Endothelial cell (in vitro differentiated cells): ENCODE measurements around the gene NR1H2. TPM values are rescaled to one million over a fixed set of nuclear protein-coding genes. Genes with fewer than 3 reads are reported as not detected.
"Not testable (repeated sequence)": the region's sequence is repeated elsewhere in the genome, so short reads cannot be mapped to it uniquely, and the experiment has no call there.

Source experiments
- DNase-seq: peaks from one replicate; pipeline ENCODE4 v3.0.0; 2021; ENCODE audit warnings: low spot score
- H3K27ac Mint-ChIP-seq: one replicate; pipeline ENCODE4 v1.8.0; 2021; ENCODE audit warnings: mixed read lengths, inconsistent platforms; ENCODE audit not compliant: unreplicated experiment
- H3K27me3 Mint-ChIP-seq: one replicate; pipeline ENCODE4 v1.8.0; 2021; ENCODE audit warnings: mild to moderate bottlenecking, moderate library complexity, mixed read lengths, inconsistent platforms; ENCODE audit not compliant: unreplicated experiment
- H3K36me3 Mint-ChIP-seq: one replicate; pipeline ENCODE4 v1.8.0; 2021; ENCODE audit warnings: mild to moderate bottlenecking, low read depth, mixed read lengths, inconsistent platforms; ENCODE audit not compliant: unreplicated experiment
- H3K4me1 Mint-ChIP-seq: one replicate; pipeline ENCODE4 v1.8.0; 2021; ENCODE audit warnings: mild to moderate bottlenecking, mixed read lengths, inconsistent platforms; ENCODE audit not compliant: unreplicated experiment
- H3K4me3 Mint-ChIP-seq: one replicate; pipeline ENCODE4 v1.8.0; 2021; ENCODE audit warnings: mild to moderate bottlenecking, mixed read lengths, inconsistent platforms; ENCODE audit not compliant: unreplicated experiment
- H3K9me3 Mint-ChIP-seq: one replicate; pipeline ENCODE4 v1.8.0; 2021; ENCODE audit warnings: mixed read lengths, inconsistent platforms; ENCODE audit not compliant: unreplicated experiment
- total RNA-seq: library from RNA; stranded (reverse); fragmentation: NEBNext Ultra II Directional; extraction: Animal tissue kit (Norgen Biotek cat#: 25700); gene quantifications from one replicate; pipeline ENCODE4 v1.2.1, GENCODE V29; 2021; ENCODE audit not compliant: unreplicated experiment
- TF ChIP-seq, protein P1 (sequence below): fragments of 200-600 bp; sonication (generic); IDR thresholded peaks from one replicate; pipeline ENCODE4 v1.5.0; 2021; ENCODE audit warnings: antibody characterized with exemption; ENCODE audit not compliant: unreplicated experiment

NR1H2 gene
- total RNA-seq, 1 donor from 2014 or later = 21.6 TPM

DNA sequence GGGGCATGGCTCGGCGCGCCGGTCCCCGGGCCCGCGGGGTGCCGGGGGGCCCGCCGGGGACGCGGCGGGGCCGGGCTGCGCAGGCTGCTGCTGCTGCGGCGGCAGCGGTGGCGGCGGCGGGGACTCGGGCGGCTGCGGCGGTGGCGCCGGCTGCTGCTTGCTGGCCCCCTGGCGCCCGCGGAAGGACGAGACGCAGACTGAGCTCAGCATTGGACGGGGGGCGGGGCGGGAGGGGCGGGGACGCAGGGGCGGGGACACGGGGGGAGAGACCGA lies 47.4 kb upstream of the NR1H2 start:
- H3K4me1 Mint-ChIP-seq = no peaks in the 10 kb centered on the region
- H3K4me3 Mint-ChIP-seq = no peak overlapping the region
- peaks cover 44% of the 10 kb centered on the region for H3K9me3 Mint-ChIP-seq
- no peak for DNase-seq
- TF ChIP-seq, protein P1, sequence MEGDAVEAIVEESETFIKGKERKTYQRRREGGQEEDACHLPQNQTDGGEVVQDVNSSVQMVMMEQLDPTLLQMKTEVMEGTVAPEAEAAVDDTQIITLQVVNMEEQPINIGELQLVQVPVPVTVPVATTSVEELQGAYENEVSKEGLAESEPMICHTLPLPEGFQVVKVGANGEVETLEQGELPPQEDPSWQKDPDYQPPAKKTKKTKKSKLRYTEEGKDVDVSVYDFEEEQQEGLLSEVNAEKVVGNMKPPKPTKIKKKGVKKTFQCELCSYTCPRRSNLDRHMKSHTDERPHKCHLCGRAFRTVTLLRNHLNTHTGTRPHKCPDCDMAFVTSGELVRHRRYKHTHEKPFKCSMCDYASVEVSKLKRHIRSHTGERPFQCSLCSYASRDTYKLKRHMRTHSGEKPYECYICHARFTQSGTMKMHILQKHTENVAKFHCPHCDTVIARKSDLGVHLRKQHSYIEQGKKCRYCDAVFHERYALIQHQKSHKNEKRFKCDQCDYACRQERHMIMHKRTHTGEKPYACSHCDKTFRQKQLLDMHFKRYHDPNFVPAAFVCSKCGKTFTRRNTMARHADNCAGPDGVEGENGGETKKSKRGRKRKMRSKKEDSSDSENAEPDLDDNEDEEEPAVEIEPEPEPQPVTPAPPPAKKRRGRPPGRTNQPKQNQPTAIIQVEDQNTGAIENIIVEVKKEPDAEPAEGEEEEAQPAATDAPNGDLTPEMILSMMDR = no peak
- peaks cover 40% of the 10 kb centered on the region for H3K36me3 Mint-ChIP-seq
- H3K27ac Mint-ChIP-seq = no peak overlapping the region
- peaks cover 38% of the 10 kb centered on the region for H3K27me3 Mint-ChIP-seq

DNA sequence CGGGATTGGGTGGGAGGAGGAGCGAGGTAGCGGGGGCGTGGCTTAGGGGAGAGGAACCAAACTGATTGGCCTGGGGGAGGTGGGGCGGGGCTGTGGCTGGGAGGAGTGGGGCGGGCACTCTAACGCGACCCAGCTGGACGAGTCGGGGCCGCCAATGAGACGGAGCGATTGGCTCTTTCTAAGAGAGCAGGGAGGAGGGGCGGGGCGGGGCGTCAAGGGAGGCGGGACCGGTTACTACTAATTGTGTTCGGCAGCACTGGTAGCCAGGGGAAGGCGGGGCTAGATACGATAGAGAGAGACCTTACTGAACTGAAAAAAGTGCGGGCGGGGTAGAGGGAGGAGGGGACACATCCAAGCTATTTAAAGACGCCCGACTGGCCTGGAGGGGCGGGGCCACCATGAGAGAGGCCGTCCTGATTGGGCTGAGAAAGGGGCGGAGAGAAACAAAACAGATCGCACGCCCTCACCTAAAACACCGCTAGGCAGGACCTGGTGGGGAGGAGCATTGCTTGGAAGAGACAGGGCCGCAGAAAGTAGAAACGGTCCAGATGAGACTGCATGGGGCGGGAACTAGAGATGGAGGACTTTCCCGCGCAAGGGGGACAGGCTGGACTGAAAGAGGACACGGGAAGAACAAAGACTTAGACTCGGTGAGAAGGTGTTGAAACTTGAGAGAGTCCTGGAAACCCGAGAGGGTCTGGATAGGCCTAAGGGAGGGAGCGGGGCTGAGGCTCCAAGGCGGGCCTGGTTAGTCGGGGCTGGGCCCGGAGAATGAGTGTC lies 46.9 kb upstream of the NR1H2 start, which contains the start of gene KCNC3:
KCNC3 (minus strand) TSS at position 232 of the 780 bp plus-strand sequence. CDS start 295 bp downstream, outside the sequence.
- no peaks in the 10 kb centered on the region for H3K4me1 Mint-ChIP-seq
- H3K9me3 Mint-ChIP-seq = peaks cover 40% of the 10 kb centered on the region
- H3K27me3 Mint-ChIP-seq = peaks cover 38% of the 10 kb centered on the region
- peak within 1 kb of the TSS; percentile 39 for H3K4me3 Mint-ChIP-seq
- no peak for DNase-seq
- TF ChIP-seq, protein P1 = no peak
- no peak within 1 kb of the TSS for H3K27ac Mint-ChIP-seq
- peaks cover 36% of the 10 kb centered on the region for H3K36me3 Mint-ChIP-seq

DNA sequence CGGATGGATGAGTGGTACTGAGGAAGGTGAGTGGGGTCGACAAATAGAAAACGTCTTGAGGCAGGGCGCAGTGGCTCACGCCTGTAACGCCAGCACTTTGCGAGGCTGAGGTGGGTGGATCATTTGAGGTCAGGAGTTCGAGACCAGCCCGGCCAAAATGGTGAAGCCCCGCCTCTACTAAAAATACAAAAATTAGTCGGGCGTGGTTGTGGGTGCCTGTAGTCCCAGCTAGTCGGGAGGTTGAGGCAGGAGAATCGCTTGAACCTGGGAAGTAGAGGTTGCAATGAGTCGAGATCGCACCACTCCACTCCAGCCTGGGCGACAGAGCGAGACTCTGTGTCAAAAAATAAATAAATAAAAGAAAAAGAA lies 46.3 kb upstream of the NR1H2 start:
- not testable (repeated sequence) for H3K27ac Mint-ChIP-seq, DNase-seq, H3K4me1 Mint-ChIP-seq
- H3K36me3 Mint-ChIP-seq = peaks cover 31% of the 10 kb centered on the region
- peaks cover 34% of the 10 kb centered on the region for H3K9me3 Mint-ChIP-seq
- peak overlapping the region; percentile 39 for H3K4me3 Mint-ChIP-seq
- H3K27me3 Mint-ChIP-seq = peaks cover 33% of the 10 kb centered on the region

DNA sequence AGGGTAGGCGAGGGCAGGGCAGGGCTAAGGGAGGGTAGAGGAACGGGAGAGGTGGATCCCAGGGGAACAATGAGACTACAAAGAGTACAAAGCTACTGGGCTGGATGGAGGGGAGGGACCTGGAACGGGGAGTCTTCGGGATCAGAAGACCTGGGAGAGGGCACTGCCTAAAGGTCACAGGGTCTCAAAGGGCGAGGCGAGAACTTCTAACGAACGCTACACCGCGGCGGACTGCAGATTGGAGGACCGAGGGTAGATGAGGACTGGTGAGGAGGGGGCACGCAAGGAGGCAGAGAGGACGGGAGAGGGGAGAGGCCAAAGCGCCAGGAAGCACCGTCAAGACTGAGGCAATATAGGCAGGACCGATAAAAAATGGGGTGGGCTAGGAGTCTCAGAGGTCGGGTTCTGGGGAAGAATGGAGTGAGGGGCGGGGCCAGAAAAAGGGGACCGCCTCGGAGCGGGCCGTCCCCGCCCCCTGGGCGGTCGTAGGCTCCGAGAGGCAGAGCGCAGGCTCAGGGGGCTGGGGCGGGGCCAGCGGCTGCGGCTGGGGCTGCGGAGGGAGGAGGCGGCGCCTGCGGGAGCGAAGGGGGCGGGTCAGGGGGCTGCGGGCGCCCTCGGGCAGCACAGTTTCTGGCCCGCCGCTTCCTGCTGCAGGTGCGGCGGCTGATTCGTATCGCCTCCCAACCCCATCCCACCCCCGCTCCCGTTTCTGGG lies 45.7 kb upstream of the NR1H2 start:
- peaks cover 40% of the 10 kb centered on the region for H3K9me3 Mint-ChIP-seq
- H3K27me3 Mint-ChIP-seq = peaks cover 34% of the 10 kb centered on the region
- H3K36me3 Mint-ChIP-seq = peaks cover 37% of the 10 kb centered on the region
- TF ChIP-seq, protein P1 = no peak
- no peak overlapping the region for H3K27ac Mint-ChIP-seq
- H3K4me1 Mint-ChIP-seq = no peaks in the 10 kb centered on the region
- DNase-seq = no peak
- peak overlapping the region; percentile 34 for H3K4me3 Mint-ChIP-seq

DNA sequence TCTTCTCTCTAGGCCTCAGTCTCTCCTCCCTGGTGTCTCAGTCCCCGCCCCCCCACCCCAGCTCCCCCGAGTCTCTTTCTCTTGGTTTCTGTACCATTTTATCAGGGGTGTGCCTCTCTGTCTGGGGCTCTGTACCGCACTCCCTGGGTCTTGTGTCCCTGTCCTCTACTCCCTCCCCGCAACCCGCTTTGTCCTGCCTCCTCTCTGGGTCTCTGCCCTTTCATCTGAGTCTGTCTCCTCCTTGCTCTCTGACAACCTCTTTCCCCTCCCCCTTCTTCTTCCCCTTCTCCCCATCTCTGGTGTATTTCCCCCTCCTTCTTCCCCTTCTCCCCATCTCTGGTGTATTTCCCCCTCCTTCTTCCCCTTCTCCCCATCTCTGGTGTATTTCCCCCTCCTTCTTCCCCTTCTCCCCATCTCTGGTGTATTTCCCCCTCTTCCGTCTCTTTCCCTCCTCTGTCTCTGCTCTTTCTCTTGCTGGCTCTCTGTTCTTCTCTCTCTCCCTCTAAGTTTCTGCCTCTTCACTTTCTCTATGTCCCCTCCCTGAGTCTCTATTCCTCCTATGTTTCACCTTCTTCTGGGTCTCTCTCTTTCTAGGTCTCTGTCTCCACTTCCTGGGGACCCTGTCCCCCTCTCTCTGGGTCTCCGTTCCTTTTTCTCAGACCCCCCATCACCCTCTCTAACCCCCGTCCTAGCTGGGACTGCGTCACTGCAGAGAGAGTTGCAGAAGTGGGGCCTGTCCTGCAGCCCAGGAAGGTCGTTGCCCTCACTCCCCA lies 44.9 kb upstream of the NR1H2 start:
- no peaks in the 10 kb centered on the region for H3K4me1 Mint-ChIP-seq
- no peak overlapping the region for H3K4me3 Mint-ChIP-seq
- no peak for DNase-seq
- peaks cover 40% of the 10 kb centered on the region for H3K36me3 Mint-ChIP-seq
- H3K9me3 Mint-ChIP-seq = peaks cover 45% of the 10 kb centered on the region
- H3K27me3 Mint-ChIP-seq = peaks cover 32% of the 10 kb centered on the region
- TF ChIP-seq, protein P1 = no peak
- H3K27ac Mint-ChIP-seq = no peak overlapping the region
